ENCODE data around the gene PLXNA4.

PLXNA4 gene

GRCh38 chr7:132123773-132124172 is 452.5 kb downstream of the PLXNA4 start:
- TF ChIP-seq CTCF (IDR thresholded peaks at IDR 0.05; ENCODE audit: low read depth, low read length, missing control alignments), result no peak
- no peak overlapping the region for H3K4me3 ChIP-seq (ENCODE audit: low read depth, low read length)
- no peak for DNase-seq (ENCODE audit: low read depth)

- DNase-seq (ENCODE audit: low read depth), result no peak
- TF ChIP-seq CTCF (IDR thresholded peaks at IDR 0.05; ENCODE audit: low read depth, low read length, missing control alignments), result no peak
- no peak overlapping the region for H3K4me3 ChIP-seq (ENCODE audit: low read depth, low read length)
Observed at GRCh38 chr7:132122901-132123300, 453.4 kb downstream of the PLXNA4 start.

GRCh38 chr7:132121987-132122386 is 454.3 kb downstream of the PLXNA4 start:
- TF ChIP-seq CTCF (IDR thresholded peaks at IDR 0.05; ENCODE audit: low read depth, low read length, missing control alignments), result no peak
- no peak overlapping the region for H3K4me3 ChIP-seq (ENCODE audit: low read depth, low read length)
- DNase-seq (ENCODE audit: low read depth), result no peak

GRCh38 chr7:132118641-132119040 is 457.6 kb downstream of the PLXNA4 start:
- no peak for TF ChIP-seq CTCF (IDR thresholded peaks at IDR 0.05; ENCODE audit: low read depth, low read length, missing control alignments)
- no peak for DNase-seq (ENCODE audit: low read depth)
- no peak overlapping the region for H3K4me3 ChIP-seq (ENCODE audit: low read depth, low read length)

GRCh38 chr7:132117636-132118035 is 458.6 kb downstream of the PLXNA4 start:
- TF ChIP-seq CTCF (IDR thresholded peaks at IDR 0.05; ENCODE audit: low read depth, low read length, missing control alignments), result no peak
- no peak for DNase-seq (ENCODE audit: low read depth)
- H3K4me3 ChIP-seq (ENCODE audit: low read depth, low read length), result no peak overlapping the region

GRCh38 chr7:132117181-132117580 is 459.1 kb downstream of the PLXNA4 start:
- TF ChIP-seq CTCF (IDR thresholded peaks at IDR 0.05; ENCODE audit: low read depth, low read length, missing control alignments), result no peak
- no peak for DNase-seq (ENCODE audit: low read depth)
- H3K4me3 ChIP-seq (ENCODE audit: low read depth, low read length), result no peak overlapping the region

GRCh38 chr7:132116369-132116768 is 459.9 kb downstream of the PLXNA4 start:
- no peak for DNase-seq (ENCODE audit: low read depth)
- H3K4me3 ChIP-seq (ENCODE audit: low read depth, low read length), result no peak overlapping the region
- no peak for TF ChIP-seq CTCF (IDR thresholded peaks at IDR 0.05; ENCODE audit: low read depth, low read length, missing control alignments)
